ENCODE data around the gene TASP1.
"Not testable (repeated sequence)": the region's sequence is repeated elsewhere in the genome, so short reads cannot be mapped to it uniquely, and the experiment has no call there.

TASP1 gene

GRCh38 chr20:13648291-13649228 is 9.8 kb upstream of the TASP1 start:
- no peak for DNase-seq

- no peak for DNase-seq
Observed at GRCh38 chr20:13644010-13644409, 5.3 kb upstream of the TASP1 start.

GRCh38 chr20:13639150-13639497 is 392 bp upstream of the TASP1 start:
- no peak for DNase-seq

- DNase-seq = no peak
Observed at GRCh38 chr20:13638162-13638495, 603 bp downstream of the TASP1 start.

- DNase-seq = no peak
Observed at GRCh38 chr20:13632431-13632830, 6.3 kb downstream of the TASP1 start.

GRCh38 chr20:13627525-13627924 is 11.2 kb downstream of the TASP1 start:
- DNase-seq = not testable (repeated sequence)

GRCh38 chr20:13626724-13627123 is 12.0 kb downstream of the TASP1 start:
- DNase-seq = no peak

GRCh38 chr20:13625304-13625979 is 13.3 kb downstream of the TASP1 start:
- no peak for DNase-seq

- DNase-seq = not testable (repeated sequence)
Observed at GRCh38 chr20:13619415-13619814, 19.3 kb downstream of the TASP1 start.

GRCh38 chr20:13618456-13618855 is 20.3 kb downstream of the TASP1 start:
- DNase-seq = not testable (repeated sequence)

- DNase-seq = not testable (repeated sequence)
Observed at GRCh38 chr20:13617585-13617984, 21.1 kb downstream of the TASP1 start.

GRCh38 chr20:13616713-13617112 is 22.0 kb downstream of the TASP1 start:
- DNase-seq = not testable (repeated sequence)

- DNase-seq = no peak
Observed at GRCh38 chr20:13613917-13614316, 24.8 kb downstream of the TASP1 start.

GRCh38 chr20:13611611-13612125 is 27.1 kb downstream of the TASP1 start:
- DNase-seq = no peak

GRCh38 chr20:13610184-13610583 is 28.5 kb downstream of the TASP1 start:
- DNase-seq = no peak

- DNase-seq = no peak
Observed at GRCh38 chr20:13608066-13608465, 30.7 kb downstream of the TASP1 start.

- DNase-seq = not testable (repeated sequence)
Observed at GRCh38 chr20:13593423-13593822, 45.3 kb downstream of the TASP1 start.

GRCh38 chr20:13588049-13588448 is 50.7 kb downstream of the TASP1 start:
- DNase-seq = no peak

- no peak for DNase-seq
Observed at GRCh38 chr20:13587370-13587769, 51.4 kb downstream of the TASP1 start.

GRCh38 chr20:13586133-13586532 is 52.6 kb downstream of the TASP1 start:
- DNase-seq = no peak

GRCh38 chr20:13581451-13581850 is 57.3 kb downstream of the TASP1 start:
- DNase-seq = no peak

GRCh38 chr20:13580707-13581106 is 58.0 kb downstream of the TASP1 start:
- no peak for DNase-seq

GRCh38 chr20:13574071-13574470 is 64.7 kb downstream of the TASP1 start:
- no peak for DNase-seq

GRCh38 chr20:13571662-13572061 is 67.1 kb downstream of the TASP1 start:
- no peak for DNase-seq

All from activated T-cell treated with anti-CD3 and anti-CD28 coated beads for 4 hours (primary cell).